NCI-H345 treated with DMSO at 0.1 percent for 48 hours (cell line): Measurements from ENCODE around the gene SSTR3.

Experiments used
- DNase-seq: peaks from one replicate; lab custom pipeline; 2025; ENCODE audit not compliant: unreplicated experiment; lab: John Stamatoyannopoulos, UW

Gene SSTR3

DNA sequence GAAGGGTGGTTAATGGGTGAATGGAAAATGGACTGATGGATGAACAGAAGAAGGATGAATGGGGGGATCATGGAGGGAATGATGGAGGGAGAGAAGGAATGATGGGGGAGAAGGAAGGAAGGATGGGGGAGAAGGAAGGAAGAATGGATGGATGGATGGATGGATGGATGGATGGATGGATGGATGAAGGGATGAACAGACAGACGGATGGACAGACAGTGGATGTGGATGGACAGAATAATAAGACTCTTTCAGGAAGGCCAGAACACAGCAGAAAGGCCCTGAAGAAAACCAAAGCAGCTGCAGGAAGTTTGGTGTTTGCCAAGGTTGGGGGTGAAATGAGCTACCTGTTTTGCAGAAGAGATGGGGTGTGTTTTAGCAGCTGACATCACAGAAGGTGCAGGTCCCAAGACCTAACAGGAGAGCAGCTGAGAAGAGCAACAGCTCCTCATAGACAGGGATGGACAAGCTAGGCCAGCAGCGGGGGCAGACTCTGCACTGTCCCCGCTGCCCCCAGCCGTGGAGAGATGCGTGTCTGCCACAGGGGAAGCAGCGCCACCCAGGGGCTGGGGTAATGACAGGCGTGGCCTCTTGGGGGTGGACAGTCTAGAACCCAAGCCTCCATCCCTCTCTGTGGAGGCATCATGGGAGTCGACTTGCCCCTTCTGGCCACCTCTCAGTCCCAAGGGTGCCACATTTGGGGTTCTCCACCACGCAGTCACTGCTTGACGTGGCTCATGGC is 42.2 kb downstream of the SSTR3 start:
- DNase-seq, result no peak

DNA sequence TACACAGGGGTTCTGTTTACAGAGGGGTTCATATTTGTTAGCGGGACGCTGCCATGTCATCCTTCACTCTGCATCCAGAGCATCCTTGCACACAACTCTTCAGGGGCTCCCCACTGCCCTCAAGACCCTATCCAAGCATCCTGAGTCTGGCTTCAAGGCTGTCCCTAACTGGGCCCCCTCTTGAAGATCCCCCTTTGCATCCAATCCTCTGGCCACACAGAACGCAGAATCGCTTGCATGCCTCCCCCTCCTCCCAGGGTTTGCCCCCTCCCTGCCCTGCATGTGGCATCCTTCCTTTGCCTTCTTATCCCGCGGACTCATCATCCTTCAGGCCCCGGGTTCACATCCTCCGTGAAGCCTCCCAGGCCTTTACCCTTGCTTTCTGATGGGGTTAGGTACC is 42.9 kb downstream of the SSTR3 start:
- DNase-seq, result no peak

DNA sequence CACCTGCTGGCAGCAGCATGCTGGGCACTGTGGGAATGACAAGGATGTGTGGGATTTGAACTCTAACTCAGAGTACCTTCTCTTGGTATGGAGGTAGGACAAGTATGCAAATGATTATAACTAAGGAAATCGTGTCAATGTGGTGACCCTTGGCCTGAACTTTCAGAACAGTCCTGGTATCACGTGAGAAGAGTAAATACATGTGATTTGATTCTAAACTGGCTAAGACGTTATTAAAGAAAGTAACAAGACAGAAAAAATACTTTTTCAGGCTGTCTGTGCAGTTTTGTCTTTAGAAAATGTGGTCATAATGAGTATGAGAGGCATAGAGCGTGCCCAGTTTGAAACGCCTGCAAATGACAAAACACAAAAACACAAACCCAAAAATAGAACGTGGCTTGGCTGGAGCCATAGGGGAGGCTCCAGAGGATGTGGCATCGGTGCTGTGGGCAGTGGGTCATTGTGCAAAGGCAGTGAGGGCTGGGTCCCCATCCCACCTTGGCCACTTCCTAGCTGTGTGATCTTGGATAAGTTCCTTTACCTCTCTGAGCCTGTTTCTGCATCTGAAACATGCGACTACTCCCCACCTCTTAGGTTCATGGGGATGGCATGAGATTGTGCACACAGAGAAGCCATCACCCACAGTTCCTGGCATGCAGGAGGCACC is 44.2 kb downstream of the SSTR3 start:
- no peak for DNase-seq

DNA sequence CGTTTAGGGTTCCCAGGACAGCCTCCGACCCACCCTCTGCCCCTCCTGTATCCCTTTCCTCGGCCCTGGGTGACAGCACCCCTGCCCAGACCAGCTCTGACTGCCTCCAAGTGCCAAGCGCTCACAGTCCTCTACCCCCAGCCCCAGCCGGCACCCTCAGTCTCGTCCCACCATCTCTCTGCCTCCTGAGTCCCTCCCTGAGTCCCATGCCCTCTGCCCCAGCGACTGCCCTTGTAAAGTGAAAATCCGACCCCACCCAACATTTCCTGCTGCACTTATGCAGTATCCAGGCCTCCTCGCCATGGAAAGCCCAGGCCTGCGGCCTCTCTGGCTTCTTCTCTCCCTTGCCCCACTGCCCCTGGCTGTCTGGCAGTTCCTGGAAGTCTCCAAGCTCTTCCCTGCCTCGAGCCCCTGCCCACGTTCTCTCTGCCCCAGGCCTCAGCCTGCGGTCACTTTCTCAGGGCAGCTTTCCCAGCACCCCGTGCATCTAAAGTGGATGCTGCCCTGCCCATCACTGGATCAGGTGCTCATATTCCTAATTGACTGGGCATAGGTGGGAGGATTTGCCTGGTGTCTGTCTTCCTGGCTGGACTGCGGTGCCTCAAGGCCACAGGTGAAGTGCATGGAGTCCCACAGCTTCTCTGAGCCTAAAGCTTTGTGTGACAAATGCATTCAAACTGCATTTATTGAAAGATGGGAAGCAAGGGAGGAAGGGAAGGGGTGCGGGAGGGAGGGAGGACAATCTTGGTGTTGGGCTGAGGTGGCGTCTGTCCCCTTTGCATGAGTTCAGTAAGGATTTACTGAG is 44.9 kb downstream of the SSTR3 start:
- no peak for DNase-seq

DNA sequence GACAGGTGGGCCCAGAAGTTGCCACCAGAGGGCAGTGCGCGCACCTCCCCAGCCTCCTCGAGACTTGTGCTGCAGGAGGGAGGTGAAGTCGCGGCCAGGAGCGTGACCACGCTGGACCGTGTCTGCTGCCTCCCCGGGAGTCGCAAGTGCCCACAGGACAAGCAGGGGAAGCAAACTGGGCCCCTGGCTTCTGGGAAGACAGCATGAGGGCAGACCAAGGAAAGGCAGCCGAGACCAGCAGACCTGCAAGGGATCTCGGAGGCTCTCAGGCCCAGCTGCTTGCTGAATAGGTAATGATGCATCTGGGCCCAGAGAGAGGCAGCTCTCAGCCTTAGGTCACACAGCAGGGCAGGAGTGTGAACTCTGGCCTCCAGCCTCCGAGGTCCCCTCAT is 45.6 kb downstream of the SSTR3 start:
- no peak for DNase-seq

DNA sequence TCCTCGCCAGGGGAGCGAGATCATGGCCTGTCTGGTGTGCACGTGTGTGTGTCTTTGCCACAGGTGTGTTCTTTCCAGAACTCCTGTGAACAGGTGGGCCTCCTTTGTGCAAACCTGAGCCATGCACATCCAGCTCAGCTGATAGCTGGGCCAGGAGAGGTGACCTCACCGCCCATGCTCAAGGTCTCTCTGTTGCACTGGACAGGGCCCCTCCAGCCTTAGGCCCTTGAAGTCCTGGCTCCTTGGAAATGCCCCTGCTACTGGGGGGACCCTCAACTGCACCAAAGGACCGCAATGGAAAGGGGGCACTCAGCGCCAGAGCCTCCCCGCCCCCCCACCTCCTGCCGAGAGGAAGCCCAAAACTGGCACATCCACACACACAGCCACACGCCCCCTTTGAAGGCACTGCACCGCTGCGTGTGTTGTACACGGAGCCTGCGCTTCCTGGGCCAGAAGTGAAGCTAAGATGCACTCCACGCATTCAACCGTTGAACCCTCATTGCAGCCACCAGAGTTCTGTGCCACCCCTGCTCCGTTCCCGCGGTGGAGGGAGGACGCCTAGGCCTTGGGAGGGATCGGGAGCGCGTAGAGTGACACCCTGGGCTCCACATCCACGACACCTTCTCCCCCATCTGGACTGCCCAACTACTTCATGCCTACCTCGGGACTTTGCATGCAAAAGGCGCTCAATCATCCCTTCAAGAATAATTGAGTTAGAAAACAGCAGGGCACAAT is 46.2 kb downstream of the SSTR3 start:
- no peak for DNase-seq

DNA sequence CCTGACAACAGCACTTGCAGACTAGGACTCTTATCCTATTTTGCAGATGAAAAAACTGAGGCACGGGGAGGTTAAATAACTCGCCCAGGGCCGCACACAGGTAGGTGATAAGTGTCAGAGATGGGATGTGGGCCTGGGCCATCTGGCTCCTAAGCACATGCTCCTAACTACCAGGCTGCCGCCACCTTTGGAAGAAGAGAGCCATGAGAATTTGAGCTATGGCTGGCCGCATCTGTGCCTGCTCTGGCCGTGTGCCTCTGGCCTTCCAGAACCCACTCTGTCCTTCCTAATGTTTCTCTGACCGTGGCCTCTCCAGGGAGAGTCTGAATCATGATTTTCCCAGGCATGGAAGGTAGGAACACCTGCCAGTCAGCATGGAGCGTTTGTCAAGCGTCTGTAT is 47.2 kb downstream of the SSTR3 start:
- DNase-seq, result no peak

DNA sequence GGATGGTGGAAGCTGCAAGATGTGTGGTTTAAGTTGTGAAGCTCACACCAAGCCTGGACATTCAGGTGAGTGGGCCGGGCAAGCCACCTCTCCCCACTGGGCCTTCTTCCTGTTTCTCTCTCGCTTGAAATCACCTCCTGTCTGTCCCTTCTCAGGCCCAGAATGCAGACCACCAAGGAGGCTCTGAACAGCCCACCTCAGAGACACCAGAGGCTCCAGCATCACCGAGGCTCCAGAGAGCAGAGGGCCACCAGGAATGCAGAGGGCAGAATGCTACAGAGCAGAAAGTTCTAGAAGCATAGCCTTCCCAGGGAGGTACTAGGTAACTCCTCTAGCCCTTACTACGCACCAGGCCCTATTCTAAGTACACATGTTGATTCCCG is 47.8 kb downstream of the SSTR3 start:
- DNase-seq, result no peak

DNA sequence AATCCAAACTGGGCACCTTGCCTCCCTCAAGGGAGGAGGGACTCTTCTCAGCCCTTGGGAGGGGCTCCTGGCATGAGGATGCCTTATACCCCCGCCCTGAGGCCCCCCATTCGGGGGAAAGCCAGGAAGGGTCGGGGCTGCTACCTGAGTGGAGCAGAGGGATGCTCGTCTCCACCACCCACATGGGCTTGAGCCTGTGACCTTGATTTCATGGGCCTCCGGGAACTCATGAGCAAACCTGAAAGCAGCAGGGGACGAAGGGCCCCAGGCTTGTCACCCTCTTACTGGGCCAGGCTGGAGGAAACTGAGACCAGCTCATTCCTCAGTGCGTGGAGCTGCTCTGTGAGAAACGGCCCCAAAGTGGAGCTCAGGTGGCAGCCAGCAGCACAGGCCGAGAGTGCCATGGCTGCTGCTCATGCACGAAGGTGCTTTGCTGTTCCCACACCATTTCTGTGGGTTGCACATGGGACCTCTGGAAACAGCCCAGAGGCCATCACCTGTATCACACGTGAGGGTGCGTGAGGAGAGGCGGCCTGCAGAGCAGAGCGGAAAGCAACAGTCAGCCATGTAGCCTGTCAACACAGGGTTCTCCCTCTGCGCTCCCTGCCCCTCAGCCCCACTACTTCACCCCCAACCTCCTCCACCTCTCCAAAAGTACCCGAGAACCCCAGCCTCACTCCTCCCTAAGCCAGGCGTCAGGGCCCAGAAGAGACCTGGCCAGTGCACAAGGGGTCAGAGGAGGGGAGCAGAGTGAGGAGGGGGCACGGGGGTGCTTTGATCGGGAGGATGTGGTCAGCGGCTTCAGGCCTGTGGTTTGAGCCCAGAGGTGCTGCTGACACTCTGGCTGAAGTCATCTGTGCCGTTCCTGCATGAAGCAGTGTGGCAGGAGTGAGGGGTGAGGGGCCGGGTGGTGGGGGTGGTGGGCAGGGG is 48.4 kb downstream of the SSTR3 start:
- DNase-seq, result no peak

DNA sequence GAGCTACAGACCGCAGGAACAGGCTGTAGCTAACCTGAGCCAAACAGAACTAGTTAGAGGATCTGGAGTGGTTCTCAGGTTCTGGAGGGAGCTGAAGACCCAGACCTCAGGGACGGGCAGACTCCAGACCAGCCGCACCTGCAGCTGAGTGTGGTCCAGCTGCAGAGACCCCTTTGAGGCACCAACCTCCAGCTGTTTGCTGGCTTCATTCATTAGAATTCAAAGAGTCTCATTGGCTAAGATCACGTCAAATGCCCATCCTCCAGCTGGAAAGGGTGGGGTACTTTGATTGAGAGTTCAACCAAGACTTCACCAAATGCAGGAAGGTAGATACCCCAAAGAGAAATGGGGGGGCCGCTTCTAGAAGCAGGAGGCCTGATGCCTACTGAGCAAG is 49.2 kb downstream of the SSTR3 start:
- DNase-seq, result no peak

DNA sequence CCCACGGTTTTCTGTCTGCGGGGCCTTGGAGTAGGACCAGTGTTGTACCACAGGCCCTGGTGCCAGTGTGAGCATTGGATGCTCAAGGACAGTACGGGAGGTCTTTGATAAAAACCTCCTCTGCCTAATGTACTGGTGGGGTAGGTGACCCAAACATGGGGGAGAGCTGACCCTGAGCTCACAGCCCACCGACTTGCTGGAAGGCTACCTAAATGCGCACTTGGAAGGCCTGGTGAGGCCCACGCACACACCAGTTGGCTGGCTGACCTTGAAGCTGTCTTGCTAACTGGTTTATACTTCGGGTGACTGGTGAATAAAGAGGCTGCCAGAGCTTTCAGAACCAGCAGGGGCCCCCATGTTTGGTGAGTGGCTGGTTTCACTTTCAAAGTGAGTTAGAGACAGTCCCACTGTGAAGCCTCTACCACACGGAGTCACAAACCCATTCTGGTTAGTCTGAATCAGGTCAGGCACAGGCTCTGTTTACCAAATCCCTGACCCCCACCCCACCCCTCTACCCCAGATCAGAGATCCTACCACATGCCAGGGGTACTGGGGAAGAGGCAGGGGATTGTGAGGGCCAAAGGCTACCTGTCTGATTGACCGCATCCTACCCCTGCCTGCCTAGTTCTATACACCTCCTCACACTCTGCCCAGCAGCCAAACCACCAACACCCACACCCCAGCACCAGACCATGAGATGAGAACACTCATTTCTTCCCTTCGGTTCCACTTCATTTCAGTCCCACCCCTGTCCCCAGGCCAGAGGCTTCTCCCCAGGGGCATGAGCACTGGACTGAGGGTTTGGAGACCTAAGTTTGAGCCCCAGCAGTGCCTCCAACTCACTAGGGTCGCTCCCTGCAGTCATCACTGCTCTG is 49.8 kb downstream of the SSTR3 start:
- DNase-seq, result no peak

DNA sequence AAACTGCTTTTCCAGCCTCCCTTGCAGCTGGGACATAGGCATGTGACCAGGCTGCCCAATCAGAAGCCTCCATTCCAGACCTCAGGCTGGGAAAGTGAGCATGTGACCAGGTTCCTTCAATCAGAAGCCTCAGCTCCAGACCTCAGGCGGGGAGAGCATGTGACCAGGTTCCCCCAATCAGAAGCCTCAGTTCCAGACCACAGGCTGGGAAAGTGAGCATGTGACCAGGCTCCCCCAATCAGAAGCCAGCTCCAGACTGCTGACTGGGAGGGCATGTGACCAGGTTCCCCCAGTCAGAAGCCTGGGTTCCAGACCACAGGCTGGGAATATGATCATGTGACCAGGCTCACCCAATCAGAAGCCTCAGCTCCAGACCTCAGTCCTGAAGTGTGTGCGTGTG is 50.8 kb downstream of the SSTR3 start:
- no peak for DNase-seq

DNA sequence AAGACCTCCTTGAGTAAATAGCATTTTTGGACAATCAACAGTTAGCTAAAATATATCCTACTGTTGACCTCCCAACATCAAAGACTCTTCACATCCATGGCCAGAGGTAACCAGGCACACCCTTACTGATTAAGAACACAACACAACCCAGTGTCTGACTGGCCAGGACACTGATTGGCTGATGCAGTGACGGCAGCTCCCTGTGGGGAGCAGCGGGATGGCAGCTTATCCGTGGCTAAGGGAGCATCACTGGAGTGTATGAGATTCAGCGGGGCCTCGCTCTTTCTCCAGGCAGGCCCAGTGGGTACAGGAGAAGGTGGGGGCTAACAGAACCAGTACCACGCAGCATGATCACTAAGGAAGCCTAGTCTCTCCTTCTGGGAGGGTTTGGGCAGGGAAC is 52.2 kb downstream of the SSTR3 start:
- DNase-seq, result no peak

DNA sequence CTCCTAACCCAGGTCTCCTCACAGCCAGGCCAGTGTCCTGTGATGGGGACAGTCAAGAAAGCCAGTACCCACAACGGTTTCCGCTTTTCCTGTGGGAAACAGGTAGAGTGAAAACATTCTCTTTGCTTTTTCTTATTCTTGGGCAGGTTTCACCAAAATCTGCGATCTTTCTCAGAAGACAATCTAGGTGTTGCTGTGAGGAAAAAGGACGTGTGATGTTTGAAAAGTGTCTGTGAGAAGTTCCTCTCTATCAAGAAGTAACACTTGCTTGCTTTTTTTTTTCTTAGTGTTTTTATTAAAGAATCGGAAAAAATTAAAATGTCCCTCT is 53.4 kb downstream of the SSTR3 start:
- DNase-seq, result no peak

DNA sequence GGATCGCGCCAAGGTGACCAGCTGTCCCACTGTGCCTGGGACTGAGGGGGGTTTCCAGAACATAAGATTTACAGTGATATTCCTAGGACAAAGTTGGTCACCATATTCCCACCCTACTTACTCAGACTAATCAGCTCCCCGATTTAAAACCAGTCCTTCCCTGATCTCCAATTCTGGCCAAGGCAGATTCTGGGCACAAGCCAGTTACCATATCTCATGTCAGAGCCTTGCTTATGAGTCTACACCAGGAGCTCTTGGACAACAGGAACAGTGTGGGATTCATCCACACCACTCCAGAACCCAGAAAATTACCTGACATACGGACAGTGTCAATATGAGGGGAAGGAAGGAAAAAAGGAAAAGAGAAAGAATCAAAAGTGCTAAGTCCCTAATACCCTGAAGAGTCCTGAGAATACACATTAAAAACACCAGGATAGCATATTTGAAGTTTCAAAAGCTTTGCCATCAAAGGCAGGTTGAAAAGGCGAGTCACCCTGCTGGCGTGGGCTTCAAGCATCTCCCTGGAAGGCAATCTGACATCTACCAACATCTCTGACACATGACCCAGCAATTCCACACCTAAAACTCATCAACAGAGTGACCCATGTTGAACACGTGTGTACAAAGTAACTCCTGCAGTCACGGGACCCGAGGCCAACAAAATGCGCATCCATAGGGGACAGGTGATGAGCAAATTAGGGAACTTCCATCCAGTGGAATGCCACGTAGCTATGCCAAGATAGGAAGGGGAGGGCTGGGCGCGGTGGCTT is 54.6 kb downstream of the SSTR3 start:
- DNase-seq, result no peak

DNA sequence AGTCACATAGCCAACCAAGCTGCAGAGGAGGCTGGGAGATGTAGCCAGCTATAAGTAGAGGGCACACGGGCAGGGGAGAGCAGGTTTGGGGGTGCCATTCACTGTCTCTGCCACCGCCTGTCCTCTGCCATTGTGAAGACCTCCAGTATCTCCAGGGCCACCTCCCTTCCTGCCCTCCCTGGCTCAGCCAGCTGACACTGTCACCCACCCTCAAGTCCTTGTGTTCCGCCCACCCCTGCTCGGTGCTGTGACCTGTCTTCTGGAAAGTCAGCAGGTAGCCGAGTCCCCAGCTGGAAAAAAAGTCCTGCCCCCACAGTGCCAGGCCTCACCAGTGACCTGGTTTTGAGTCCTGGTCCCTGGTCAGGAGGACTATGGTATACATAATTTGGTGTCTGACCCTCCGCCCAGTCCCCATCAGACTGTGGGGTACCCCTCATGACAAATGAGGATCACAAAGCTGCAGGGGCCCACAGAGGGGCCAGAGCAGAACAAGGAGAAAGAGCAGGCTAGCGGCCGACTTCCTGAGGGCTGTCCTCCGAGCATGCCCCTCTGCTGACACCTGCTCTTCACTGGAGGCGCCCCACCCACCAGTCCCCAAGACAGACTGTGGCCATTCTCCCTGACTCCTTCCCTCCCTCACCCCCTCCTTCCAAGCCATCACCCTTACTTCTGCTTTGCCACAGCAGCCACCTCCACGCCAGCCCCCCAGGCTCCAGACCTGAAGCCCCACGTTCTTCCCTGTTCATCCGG is 55.4 kb downstream of the SSTR3 start:
- DNase-seq, result no peak

DNA sequence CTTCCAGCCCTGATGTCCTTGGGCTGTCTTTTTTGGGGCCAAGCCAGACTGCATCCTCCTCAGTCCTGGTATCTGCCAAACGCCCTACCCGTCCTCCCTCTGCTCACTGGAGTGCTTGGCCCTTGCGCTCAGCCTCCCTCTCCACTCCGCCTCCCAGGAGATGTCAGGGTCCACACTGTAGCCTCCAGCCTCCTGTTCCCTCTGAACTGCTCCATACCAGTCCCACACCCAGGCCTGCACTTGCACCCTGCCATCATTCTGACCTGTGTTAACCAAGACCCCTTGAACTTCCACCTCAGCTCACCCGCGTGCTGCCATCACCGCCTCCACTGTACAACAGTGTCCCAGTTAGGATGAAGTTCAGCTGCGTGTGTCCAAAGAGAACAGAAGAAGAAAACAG is 56.3 kb downstream of the SSTR3 start:
- no peak for DNase-seq
